GM03348 (cell line): Measurements from ENCODE around the gene SORCS2.

ENCODE experiments used
- DNase-seq: peaks from one replicate; pipeline ENCODE4 v3.0.0; 2012; ENCODE audit warnings: low spot score

Gene SORCS2

DNA sequence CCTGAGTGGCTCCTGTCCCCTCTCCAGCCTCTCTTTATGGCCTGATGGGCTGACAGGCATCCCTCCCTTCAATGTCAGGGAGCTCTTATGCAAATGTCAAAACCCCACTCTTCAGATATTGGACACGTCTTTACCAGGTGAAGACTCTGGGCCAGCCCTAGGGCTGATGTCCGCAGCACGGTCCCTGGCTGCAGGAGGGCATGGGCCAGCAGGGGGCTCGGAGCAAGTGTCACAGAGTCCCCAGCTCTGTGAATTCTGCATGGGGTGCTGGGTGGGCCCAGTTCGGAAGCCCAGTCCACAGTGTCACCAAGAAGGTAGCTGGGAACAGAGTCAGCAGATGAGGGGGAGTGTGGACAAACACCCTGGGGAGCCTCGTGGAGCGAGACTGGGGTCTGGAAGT is 282.0 kb downstream of the SORCS2 start:
- no peak for DNase-seq

DNA sequence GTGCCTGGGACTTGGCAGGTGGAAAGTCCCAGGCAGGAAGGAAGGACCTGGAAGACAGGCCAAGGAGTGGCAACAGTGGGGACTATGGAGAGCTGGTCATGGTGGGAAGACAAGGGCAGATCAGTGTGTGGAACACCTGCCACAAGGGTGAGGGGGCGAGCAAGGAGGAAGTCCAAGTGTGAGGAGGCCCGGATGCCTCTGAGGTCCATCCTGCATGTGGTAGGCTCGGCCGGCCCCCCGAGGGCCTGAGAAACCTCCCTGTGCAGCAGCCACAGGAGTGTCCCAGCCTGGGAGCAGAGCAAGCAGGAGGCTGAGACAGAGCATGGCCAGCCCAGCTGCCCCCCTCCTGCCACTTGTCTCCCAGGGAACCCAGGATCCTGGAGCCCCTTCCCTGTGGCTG is 282.9 kb downstream of the SORCS2 start:
- DNase-seq: no peak

DNA sequence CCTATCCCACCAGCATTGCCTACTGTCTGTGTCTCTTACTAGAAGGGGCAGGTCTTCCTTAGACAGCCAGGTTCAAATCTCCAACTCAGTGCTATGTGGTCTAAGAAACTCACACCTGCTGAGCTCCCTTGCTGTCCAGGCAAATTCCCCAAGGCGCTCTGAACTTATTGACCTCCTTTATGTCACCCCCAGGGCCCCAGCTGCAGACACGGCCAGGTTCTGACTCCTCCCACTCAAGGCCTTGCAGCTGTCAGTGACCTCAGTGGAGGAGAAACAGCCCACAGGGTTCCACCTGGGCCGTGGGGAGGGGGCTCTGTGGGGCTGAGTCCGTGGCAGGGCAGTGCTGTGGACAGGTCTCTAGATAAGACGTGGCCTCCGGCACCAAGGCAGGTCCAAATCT is 284.5 kb downstream of the SORCS2 start:
- DNase-seq: no peak

DNA sequence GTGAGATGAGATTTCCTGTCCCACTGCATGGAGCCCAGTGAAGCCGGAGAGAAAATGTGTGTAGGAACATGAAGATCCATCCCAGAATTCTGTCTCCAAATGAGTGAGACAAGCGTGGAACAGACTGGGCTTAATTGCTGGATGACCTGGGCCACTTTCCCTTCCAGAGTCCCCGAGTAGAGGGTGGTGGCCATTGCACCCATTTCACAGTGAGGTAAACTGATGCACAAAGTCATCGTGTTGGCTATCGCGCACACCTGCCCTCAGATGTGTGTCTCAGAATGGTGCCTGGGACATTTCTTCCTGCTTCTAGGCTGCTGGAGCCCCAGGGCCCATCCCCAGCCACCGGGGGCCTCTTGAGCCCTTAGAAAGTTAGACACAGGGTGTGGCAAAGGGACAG is 285.4 kb downstream of the SORCS2 start:
- no peak for DNase-seq

DNA sequence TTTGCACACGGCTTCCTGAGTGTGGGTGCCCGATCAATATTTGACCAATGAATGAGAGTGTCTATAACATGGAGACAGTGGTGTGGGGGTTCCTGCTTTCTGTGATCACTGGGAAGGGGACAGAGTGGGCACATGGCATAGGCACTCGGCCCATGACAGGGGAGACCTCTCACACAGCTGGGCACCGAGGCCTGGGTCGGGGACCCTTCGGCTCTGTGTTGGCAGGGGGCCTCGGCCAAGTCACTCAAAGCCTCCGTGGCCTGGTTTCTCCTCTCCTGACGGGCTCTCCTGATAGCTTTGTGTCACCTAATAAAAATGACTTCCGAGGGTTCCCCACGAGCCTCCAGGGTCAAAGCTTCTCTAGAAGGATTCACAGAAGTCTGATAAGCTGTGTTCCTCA is 286.3 kb downstream of the SORCS2 start:
- DNase-seq: no peak

DNA sequence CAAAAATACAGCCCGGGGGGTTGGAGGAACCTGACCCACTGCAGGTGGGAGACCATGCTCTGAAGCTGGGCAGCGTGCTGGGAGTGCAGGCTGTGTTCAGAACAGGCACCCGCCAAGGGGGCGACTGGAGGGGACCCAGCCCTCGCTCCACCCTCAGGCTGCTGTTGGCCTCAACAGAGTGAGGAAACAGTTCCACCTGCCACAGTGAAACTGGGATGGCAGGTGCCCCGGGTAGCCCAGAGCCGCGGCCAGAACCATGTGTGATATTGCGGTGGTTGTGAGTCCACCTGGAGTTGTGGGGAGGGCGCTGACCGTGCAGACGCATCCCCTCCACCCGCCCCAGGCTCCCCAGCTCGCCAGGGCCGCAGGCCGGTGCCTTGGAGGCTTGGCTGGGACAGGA is 288.1 kb downstream of the SORCS2 start:
- no peak for DNase-seq

DNA sequence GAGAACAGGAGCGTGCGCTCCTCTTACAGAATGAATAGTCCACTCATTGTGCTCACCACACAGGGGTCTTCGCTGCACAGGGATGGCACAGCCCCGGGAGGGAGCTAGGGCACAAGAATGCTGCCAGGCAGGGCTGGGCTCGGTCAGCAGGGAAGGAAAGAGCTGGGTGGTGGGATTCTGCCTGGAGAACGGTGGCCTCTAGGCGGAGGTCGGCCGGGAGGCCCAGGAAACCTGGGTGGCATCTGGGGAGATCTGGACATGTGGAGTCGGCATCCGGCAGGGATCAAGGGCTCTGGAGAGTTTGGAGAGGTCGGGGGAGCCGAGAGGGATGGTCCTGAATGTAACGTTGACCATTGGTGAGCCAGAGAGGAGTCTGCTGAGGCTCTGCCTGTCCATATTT is 288.9 kb downstream of the SORCS2 start:
- DNase-seq: no peak

DNA sequence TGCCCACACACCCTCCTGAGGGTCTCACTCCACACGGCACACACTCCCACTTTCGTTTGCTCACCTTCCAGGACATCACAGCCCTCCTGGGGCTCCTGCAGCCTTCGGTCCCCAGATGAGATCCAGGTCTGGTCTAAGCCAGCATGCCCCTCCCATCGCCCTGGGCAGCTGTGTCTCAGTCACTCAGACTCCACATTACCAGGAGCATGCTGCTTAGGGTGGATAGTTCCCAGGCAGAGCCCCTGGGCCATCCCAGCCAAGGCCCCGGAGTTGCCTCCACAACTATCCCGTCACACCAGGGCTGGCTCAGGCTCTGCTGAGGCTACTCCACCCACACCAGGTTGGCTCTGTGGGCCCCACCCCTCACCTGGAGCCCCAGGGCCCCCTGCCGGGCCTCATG is 292.8 kb downstream of the SORCS2 start:
- no peak for DNase-seq

DNA sequence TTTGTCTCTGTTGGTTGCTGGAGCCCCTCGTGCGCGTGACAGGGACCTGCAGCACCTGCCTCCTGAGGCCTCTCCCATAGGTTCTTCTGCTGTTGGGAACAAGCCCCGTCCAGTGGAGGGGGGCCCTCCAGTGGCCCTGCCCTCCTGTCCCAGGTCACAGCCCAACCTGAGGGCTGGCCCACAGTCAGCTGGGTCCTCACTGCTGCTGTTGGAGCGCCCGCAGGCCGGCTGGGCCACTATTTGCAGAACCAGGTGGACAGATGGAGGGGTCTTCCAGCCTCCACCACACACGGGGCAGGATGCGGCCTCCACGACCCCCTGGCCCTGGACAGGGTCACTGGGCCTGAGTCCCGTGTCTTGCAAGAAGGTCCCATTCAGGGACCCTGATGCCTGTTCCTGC is 293.8 kb downstream of the SORCS2 start:
- no peak for DNase-seq

DNA sequence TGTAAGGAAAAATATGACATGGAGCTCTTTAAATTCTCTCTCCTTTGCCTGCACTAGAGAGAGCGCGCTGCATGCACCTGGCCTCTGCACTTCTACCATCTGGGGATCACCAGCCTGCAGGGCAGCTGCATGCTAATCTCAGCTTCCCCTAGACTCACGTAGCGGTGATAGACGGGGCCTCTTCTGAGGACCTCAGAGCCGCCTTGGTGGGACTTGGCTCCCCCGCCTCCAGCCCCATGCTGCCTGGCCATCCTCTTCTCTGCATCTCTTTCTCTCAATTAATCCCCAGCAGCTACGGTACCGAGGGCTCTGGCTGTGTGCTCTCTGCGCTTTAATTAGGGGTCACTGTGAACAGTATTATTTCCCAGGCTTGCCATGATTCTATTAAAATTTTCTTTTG is 295.2 kb downstream of the SORCS2 start:
- DNase-seq: no peak

DNA sequence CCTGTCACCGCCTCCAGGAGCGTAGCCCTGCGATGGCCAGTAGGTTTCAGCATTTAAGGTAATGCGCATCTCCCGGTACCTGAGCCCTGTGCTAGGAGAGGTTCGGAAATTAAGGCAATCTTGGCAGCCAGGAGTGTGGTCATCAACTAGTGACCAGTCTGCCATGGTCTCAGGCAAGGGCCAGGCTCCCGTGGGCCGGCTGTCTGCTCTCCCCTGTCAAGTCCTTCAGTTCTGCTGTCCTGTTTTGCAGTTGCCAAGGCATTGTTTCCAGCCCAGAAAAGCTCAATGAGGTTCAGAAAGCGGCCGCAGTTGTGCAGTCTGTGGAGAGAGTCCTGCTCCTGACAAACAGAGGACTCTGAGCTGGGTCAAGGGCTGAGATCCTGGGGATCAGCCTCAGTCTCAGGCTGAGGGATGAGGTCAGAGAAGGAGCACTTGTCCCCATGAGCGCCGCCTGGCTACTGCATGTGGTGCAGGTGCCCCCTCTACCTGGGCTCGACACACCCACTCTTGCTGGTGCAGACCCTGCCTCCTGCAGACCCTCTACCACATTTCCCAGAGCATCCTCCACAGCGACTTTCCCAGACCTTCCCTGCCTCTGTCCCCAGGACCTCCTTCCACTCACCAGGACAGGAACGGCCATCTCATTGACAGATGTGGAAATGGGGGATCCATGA is 295.8 kb downstream of the SORCS2 start:
- no peak for DNase-seq

DNA sequence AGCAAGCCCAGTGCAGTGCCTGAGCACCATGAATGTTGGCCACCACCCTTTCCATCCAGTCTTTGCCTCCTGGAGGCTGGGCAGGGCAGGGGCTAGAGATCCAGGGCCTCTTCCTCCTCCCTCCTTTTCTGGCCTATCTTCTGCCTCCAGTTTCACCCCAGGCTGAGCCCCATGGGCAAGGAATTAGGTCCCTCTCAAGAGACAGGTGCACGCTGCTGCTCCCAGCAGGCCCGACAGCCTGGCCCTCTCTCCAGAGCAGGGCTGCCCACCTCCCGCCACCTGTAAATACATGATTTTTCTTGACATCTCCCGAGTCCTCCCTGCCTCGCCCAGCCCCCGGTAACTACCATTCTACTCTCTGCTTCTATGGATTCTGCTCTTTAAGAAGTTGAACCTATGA is 299.6 kb downstream of the SORCS2 start:
- DNase-seq: no peak

DNA sequence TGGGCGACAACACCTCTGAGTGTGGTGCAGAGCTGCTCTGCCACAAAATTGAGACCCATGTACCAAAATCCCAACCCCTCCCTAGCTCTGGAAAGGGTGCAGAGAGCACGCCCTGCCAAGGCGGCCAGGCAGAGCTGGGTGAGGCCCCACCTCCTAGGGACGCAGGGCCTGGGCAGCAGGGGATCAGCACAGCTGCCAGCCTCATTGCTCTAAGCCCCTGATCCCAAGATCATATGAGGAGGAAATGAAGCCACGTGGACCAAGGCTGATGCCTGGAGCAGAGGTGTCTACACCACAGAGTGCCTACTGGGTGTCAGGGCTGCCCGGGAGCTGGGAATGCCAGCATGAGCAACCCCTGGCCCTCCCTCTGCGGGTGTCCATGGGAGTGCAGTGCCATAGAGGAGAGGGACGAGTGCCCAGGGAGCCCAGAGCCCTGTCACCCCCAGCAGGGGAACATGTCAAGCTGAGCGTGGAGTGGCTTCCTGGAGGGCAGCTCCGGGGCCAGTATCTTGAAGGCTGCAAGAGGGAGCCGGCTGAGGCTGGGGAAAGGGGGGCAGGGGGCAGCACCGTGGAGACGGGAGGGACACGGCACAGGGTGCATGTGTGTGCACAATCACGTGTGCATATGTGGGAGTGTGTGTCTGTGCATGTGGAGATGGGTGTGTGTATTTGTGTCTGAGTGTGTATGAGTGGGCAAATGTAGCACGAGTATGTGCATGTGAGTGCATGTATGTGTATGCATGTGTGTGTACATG is 306.3 kb downstream of the SORCS2 start:
- DNase-seq: no peak

DNA sequence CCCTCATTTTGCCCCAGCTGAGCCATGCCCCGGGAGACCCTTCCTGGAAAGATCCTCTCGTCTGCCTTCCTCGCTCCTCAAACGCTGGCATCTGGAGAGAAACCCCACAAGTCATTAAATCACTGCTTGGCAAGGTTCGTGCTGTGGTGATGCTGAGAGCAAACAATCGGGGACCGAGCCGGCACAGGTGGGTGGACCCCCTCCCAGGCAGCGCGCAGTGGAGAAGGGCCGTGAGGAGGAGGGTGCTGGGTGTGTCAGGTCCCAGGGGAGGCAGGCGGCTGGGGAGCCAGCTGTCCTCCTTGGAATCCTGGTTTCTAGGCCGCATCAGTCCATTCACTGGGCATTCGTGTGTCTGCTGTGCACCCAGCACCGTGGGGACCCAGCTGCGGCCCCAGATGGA is 307.3 kb downstream of the SORCS2 start:
- DNase-seq: no peak

DNA sequence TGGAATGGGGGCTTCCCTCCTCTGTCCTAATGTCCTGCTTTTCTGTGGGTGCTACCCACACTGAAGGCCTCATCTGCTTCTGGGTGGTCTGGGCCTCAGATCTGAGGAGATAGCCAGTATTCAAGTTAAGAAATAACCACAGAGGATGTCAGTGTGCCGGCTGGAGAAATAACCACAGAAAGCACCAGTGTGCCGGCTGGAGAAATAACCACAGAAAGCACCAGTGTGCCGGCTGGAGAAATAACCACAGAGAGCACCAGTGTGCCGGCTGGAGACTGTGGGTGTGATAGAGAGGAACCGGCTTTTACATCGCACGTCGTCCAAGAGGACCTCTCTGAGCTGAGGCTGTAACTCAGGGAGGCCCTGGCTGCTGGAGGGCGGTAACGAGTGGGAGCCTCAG is 308.1 kb downstream of the SORCS2 start:
- DNase-seq: no peak

DNA sequence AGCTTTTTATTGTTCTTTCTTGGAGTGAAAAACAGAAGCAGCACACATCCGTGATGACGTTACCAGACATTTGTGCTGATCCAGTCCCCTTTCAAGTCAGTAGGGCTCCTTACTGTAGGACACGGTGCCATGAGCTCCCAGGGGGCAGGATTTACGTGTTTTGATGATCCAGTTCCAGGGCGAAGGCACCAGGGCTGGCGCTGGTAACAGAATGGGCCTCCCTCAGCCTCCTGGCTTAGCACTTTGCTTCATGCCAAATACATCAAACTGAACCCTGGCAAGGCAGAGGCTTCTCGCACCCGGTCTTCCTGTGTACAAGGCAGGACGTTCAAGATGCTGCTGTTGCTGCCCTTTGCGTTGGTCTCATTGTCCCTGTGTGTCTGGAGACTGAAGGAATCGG is 309.0 kb downstream of the SORCS2 start:
- DNase-seq: no peak

DNA sequence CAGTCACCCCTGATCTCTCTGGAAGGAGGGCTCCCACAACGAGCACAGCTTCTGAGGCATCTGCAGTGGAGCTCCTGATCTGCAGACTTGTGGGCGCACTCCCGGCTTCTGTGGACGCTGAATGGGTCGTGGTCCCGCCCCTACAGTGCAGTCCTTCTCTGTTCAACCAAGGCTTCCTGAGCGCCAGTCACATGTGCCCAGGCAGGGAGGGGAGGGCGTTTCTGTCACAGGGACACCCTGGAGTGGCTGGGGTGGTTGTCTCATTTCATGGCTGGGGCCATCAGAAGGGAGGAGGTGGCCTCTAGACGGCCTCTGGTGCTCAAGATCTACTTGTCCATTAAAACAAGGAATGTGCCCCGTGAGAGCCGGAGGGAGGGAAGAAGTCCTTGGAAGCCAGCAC is 309.5 kb downstream of the SORCS2 start:
- no peak for DNase-seq

DNA sequence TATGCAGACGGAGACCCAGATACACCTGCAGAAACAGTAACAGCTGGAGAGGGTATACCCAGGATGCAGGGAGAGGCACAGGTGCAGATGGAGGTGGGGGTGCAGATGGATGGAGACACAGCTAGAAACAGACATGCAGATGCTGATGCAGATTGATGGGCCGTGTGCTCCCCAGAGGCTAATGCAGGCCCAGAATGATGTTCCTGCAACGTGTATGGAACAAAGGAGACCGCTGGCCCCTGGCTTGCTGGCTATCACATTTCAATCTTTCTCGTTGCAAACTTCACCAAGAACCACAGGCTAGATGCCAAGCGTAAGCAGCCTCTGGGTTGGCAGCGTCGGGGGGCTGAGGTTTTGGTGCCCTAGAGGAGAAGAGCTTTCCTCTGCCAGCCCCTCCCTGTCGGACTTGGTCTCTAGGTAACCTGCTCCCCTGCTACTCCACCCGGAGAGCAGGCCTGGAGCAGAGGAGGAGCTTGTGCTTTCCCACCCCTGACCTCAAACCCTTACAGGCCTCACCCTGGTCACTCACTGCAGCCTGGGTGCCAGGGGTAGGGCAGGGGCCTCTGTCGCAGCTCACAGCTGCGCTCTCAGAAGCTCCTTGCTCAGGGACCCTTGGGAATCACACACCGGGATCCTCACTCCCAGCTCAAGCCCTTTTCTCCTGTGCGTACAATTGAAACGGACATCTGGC is 311.4 kb downstream of the SORCS2 start:
- DNase-seq: no peak

DNA sequence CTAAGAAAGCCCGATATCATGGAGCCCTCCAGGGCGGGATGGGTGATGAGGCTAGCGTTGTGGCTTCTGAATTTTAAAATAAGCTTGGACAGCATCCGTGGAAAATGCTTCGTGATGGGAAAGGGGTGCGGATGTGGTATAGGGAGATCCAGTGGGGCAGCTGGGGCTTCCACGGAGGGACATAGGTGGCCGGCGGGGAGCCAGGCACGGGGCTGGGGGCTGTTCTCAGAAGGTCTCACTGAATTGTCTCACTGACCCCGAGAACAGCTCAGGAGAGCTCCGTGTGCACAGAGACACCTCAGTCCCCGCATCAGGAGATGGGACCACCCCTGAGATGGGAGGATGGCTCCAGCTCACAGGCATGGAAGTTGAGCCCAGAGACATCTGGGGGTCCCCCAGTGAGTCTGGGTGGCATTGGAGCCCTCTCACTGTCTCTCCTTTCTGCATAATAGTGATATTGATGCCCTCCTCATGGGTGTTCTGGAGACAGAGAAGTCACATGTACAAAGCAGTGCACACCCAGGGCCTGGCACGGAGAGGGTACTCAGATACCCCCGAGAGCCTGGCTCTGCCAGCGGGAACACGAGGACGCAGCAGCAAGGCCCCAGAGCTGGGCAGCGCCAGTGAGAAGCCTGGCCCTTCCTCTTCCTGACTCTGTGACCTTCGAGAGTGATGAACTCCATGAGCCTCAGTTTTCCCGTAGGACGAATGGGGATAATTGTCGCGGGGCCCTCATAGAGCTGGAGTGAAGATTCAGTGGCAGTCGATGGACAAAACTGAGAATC is 313.0 kb downstream of the SORCS2 start:
- no peak for DNase-seq

DNA sequence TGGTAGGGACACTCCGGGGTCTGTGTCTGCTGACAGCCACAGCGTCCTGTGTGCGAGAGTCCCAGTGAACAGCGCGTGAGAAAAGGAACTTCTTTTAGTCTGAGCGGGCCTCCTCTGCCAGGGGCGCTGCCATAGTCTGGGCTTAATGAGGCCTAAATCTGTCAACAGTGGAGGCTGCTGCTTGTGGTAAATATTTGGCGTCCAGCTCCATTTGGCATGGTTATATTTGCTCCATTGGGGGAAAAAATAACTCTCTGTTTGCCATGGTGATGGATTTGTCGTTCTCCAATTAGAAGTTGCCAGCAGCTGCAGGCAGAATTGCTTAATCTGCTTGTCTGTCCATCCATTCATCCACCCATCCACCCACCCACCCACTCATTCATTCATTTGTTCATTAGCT is 313.8 kb downstream of the SORCS2 start:
- no peak for DNase-seq

DNA sequence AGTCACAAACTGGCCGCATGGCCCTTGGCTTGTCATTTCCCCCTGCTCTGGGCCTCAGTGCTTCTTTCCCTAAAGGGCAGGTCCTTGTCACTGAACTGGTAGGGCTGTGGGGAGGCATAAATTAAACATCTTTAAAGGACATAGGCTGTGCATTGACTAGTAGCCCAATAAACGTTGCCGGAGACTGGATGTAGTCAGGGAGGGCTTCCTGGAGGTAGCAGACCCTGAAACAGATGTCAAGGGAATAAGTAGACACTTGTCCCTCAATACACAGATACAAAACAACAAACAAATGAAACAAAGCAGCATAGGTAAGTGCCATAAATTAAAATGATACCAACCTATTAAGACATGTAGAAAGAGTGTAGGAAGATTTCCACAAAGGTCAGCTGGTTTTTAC is 314.2 kb downstream of the SORCS2 start:
- DNase-seq: no peak

DNA sequence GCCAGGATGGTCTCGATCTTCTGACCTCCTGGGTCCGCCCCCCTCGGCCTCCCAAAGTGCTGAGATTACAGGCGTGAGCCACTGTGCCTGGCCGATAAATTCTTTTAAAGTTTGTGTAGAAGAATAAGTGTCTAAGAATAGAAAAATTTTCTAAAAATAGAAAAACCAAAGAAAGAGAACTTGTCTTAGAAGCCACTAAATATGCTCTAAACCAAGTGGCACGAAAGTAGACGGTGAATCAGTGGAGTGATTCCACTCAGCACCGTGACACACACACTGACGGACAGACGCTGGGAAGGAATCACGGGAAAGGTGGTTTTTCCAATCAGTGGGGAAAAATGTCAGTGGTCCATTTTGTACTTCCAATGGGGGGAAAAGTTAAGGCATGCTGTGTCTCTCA is 315.0 kb downstream of the SORCS2 start:
- no peak for DNase-seq

DNA sequence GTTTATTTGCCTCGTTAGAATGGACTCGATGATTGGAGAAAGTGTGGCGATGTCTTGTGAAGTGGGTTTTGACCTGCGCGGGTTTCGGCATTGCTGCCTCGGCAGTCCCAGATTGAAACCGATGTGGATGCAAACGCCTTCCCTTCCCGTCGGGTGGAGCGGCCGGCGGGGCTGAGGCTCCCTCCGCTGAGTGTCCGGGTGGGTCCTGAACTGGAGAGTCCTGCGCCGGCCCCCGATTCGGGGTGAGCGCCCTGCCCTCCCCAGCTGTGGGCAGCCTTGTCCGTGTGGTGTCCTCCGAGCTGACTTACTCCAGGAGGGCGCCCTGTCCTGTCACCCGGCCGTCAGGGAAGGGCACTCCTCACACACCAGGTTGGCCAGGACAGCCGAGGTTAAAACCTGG is 317.7 kb downstream of the SORCS2 start:
- no peak for DNase-seq
